Lower lobe of right lung (tissue), 2 donors: ENCODE measurements around the gene C11orf52. TPM values are rescaled to one million over a fixed set of nuclear protein-coding genes. Genes with fewer than 3 reads are reported as not detected.

ENCODE experiments used
- ATAC-seq, 2 donors: fragments of 200-7000 bp; cut with Tn5 transposase; one replicate each; pipeline ENCODE4 v1.9.1; 2020 to 2022; ENCODE audit warnings: mild to moderate bottlenecking in 2 of 2, moderate library complexity in 2 of 2
- DNase-seq: peaks from one replicate; pipeline ENCODE4 v3.0.0-alpha.2; 2020
- H3K27ac ChIP-seq: fragments of 200-600 bp; one replicate; pipeline ENCODE4 v1.8.0; 2022
- H3K27me3 ChIP-seq: fragments of 200-600 bp; one replicate; pipeline ENCODE4 v1.8.0; 2022; ENCODE audit warnings: low read depth
- H3K36me3 ChIP-seq: fragments of 200-600 bp; one replicate; pipeline ENCODE4 v1.8.0; 2022; ENCODE audit warnings: mild to moderate bottlenecking
- H3K4me1 ChIP-seq: fragments of 200-600 bp; one replicate; pipeline ENCODE4 v1.8.0; 2022
- H3K4me3 ChIP-seq: fragments of 200-600 bp; one replicate; pipeline ENCODE4 v1.8.0; 2022; ENCODE audit warnings: mild to moderate bottlenecking
- H3K9me3 ChIP-seq: fragments of 200-600 bp; one replicate; pipeline ENCODE4 v1.8.0; 2022
- intact Hi-C: fragments of 100-400 bp; cut with DNase I; formaldehyde crosslinking; loops from one replicate; pipeline ENCODE4 v1.11.0; 2022
- total RNA-seq: library from RNA; stranded (reverse); fragmentation: NEBNext Ultra II Directional; extraction: Animal tissue kit (Norgen Biotek cat#: 25700); gene quantifications from one replicate; pipeline ENCODE4 v1.2.1, GENCODE V29; 2021
- TF ChIP-seq, protein P1 (sequence below): fragments of 200-600 bp; IDR thresholded peaks from one replicate; pipeline ENCODE4 v1.8.0; 2022; ENCODE audit warnings: antibody characterized with exemption, mild to moderate bottlenecking
- donor health status: DM: no; HTN: yes; CAD: no; lungs with severe emphysema.

The C11orf52 gene
- total RNA-seq, 1 donor from 2014 or later = 14.6 TPM

DNA sequence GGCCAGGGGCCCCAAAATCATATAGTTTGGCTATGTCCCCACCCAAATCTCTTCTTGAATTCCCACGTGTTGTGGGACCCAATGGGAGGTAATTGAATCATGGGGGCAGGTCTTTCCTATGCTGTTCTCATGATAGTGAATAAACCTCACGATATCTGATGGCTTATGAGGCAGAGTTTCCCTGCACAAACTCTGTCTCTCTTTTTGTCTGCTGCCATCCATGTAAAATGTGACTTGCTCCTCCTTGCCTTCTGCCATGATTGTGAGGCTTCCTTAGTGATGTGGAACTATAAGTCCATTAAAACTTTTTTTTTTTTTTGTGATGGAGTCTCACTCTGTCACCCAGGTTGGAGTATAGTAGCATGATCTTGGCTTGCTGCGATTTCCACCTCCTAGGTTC, 32.9 kb downstream of the C11orf52 start:
- Histone ChIP-seq H3K4me3 (no peak overlapping the region), H3K36me3 (no peaks in the 10 kb centered on the region), H3K27me3 (no peaks in the 10 kb centered on the region), H3K27ac (no peak overlapping the region), H3K9me3 (no peaks in the 10 kb centered on the region), H3K4me1 (no peaks in the 10 kb centered on the region)
- ATAC-seq (no peak), DNase-seq (no peak)
- TF ChIP-seq, protein P1, sequence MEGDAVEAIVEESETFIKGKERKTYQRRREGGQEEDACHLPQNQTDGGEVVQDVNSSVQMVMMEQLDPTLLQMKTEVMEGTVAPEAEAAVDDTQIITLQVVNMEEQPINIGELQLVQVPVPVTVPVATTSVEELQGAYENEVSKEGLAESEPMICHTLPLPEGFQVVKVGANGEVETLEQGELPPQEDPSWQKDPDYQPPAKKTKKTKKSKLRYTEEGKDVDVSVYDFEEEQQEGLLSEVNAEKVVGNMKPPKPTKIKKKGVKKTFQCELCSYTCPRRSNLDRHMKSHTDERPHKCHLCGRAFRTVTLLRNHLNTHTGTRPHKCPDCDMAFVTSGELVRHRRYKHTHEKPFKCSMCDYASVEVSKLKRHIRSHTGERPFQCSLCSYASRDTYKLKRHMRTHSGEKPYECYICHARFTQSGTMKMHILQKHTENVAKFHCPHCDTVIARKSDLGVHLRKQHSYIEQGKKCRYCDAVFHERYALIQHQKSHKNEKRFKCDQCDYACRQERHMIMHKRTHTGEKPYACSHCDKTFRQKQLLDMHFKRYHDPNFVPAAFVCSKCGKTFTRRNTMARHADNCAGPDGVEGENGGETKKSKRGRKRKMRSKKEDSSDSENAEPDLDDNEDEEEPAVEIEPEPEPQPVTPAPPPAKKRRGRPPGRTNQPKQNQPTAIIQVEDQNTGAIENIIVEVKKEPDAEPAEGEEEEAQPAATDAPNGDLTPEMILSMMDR = no peak
- intact Hi-C loops = no loop called here

DNA sequence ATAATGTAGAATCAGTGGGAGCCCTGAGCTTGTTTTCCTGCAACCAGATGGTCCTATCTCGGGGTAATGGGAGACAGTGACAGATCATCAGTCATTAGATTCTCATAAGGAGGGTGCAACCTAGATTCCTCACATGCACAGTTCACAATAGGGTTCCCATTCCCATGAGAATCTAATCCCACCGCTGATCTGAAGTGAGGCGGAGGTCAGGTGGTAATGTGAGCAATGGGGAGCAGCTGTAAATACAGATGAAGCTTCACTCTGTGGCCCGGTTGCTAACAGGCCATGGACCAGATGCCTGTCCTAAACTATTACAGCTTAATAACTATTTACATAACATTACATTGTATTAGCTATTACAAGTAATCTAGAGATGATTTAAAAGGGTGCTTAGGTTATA, 35.4 kb downstream of the C11orf52 start:
- Histone ChIP-seq H3K4me3 (no peak overlapping the region), H3K27ac (no peak overlapping the region), H3K4me1 (no peaks in the 10 kb centered on the region), H3K27me3 (no peaks in the 10 kb centered on the region), H3K9me3 (no peaks in the 10 kb centered on the region), H3K36me3 (no peaks in the 10 kb centered on the region)
- ATAC-seq (no peak), DNase-seq (no peak)
- intact Hi-C loops = no loop called here
- TF ChIP-seq, protein P1 = no peak

DNA sequence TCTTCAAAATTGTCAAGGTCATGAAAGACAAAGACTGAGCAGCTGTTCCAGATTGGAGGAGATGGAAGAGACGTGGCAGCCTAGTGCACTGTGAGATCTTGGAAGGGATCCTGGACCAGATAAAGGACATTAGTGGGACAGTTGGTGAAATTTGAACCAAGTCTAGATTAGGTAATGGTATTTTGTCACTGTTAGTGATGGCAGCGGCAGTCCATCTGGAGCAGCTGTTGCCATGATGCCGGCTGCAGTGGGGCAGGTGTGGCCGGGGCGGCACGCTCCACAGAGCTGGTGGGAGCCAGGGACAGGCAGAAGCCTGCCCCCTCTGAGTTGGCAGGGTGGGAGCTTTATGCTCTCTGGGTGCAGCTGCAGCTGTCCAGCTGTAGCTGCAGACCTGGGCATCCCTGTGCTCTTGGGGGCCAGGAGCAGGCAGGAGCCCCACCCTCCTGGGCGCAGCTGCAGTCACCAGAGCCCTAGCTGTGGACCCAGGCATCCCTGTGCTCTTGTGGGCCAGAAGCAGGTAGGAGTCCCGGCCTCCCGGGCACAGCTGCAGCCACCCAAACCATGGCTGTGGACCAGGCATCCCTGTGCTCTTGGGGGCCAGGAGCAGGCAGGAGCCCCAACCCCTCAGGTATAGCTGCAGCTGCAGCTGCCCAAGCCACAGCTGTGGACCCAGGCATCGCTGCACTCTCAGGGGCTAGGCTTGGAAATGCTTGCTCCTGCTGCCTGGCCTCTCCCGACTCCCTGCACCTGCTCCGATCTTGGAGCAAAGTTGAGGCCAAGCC, 39.1 kb downstream of the C11orf52 start:
- no peak for DNase-seq
- H3K4me3 ChIP-seq = no peak overlapping the region
- H3K27me3 ChIP-seq = no peaks in the 10 kb centered on the region
- H3K4me1 ChIP-seq = no peaks in the 10 kb centered on the region
- ATAC-seq = no peak
- H3K27ac ChIP-seq = no peak overlapping the region
- intact Hi-C loops = no loop called here
- TF ChIP-seq, protein P1 = no peak
- H3K36me3 ChIP-seq = no peaks in the 10 kb centered on the region
- no peaks in the 10 kb centered on the region for H3K9me3 ChIP-seq

DNA sequence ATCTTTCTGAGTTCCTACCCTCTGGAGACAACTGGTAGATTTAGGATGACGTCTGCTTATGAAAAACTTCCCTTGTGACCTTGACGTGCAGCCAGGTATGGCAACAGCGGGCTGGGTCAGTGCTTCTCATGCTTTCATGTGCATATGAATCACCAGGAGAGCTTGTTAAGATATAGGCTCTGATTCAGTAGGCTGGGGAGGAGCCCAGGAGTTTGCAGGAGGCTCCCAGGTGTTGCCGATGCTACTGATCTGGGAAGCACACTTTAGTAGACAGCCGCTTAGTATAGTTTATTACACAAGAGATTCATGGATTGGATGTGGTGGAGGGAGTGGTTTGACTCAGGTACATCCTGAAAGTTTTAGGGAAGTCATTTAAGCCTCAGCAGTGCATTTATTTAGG, 42.2 kb downstream of the C11orf52 start:
- Histone ChIP-seq H3K27ac (no peak overlapping the region), H3K36me3 (no peaks in the 10 kb centered on the region), H3K9me3 (no peaks in the 10 kb centered on the region), H3K27me3 (no peaks in the 10 kb centered on the region), H3K4me3 (no peak overlapping the region), H3K4me1 (no peaks in the 10 kb centered on the region)
- no peak for DNase-seq
- TF ChIP-seq, protein P1 = no peak
- ATAC-seq = peak; percentile 30 to 79
- intact Hi-C loops = no loop called here

DNA sequence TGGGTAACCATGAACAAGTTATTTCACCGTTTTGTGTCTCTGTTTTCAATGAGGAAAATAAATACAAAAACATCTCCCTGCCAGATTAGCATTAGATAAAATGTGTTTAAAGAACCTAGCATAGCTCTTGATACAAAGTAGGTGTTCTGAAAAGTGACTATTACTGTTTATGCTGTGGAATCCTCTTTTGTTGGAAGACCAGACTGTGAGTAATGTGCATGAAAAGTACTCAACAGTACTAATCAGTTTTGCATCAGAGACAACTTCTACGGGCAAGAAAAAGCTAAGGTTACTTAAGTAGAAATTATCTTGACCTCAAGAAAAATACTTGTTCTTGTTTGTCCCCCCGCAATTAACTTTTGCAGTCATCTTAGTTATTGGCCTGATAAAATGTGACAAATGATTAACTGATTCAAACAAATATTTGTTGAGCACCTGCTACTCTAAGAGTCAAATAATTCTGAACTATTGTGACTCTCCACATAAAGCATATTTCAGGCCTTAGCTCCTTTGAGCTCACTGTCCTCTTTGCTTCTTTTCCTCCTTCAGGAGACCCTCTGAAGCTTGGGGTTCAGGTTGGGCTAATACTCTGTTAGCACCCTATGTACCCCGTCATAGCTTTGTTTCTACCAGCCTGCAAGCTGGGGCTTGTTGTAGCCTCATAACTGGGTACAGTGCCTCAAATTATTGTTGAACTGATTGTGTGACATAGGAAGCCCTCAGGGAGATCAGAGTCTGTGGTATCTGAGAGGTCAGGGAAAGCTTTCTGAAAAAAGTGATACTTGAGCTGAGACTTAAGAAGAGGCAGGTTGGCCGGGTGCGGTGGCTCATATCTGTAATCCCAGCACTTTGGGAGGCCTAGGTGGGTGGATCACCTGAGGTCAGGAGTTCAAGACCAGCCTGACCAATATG, 42.9 kb downstream of the C11orf52 start:
- intact Hi-C loops = no loop called here
- ATAC-seq (peak in 1 of 2 donors; percentile 46), DNase-seq (no peak)
- TF ChIP-seq, protein P1 = no peak
- H3K27ac ChIP-seq = no peak overlapping the region
- no peak overlapping the region for H3K4me3 ChIP-seq
- H3K9me3 ChIP-seq = no peaks in the 10 kb centered on the region
- H3K4me1 ChIP-seq = no peaks in the 10 kb centered on the region
- no peaks in the 10 kb centered on the region for H3K36me3 ChIP-seq
- no peaks in the 10 kb centered on the region for H3K27me3 ChIP-seq
